ENCODE results near the gene LAMA2.

DNA sequence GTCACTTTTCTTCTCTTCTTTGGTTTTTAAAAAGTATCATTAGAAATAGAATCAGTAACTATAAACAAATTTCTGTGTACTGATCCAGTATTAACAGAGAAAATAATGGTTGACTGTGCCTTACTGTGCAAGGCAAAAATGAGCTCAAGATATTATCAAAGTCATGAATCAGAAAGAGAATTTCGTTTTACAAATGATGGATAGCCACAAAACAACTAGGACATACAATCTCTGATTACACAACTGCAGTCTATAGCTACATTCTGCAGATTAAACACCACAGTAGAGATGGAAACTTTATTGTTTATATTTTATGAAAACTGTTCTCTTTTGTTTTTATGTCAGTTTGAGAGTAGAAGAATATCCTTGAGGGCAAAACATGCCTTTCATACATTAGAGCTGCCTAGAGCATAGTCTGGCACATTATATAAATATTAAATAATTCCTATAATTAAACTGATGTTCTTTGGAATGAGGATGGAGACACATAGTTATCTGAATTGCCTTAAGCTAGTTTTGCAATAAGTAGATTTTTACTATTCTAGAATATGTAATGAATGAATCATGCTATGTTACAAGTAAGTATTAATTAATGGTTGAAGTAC, 333.1 kb downstream of the LAMA2 start:
- TF ChIP-seq, protein P1, sequence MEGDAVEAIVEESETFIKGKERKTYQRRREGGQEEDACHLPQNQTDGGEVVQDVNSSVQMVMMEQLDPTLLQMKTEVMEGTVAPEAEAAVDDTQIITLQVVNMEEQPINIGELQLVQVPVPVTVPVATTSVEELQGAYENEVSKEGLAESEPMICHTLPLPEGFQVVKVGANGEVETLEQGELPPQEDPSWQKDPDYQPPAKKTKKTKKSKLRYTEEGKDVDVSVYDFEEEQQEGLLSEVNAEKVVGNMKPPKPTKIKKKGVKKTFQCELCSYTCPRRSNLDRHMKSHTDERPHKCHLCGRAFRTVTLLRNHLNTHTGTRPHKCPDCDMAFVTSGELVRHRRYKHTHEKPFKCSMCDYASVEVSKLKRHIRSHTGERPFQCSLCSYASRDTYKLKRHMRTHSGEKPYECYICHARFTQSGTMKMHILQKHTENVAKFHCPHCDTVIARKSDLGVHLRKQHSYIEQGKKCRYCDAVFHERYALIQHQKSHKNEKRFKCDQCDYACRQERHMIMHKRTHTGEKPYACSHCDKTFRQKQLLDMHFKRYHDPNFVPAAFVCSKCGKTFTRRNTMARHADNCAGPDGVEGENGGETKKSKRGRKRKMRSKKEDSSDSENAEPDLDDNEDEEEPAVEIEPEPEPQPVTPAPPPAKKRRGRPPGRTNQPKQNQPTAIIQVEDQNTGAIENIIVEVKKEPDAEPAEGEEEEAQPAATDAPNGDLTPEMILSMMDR (IDR thresholded peaks at IDR 0.05; ENCODE audit: poor library complexity): no peak
- no peak for TF ChIP-seq EZH2 (IDR thresholded peaks at IDR 0.05; ENCODE audit: borderline replicate concordance)
- TF ChIP-seq EZH2phosphoT487 (IDR thresholded peaks at IDR 0.05; ENCODE audit: low read depth, severe bottlenecking, unreplicated experiment): no peak
